HG03565 (cell line): ENCODE measurements around the gene TOP3A.

Experiments used
- ATAC-seq: cut with Tn5 transposase; IDR thresholded peaks from one replicate; pipeline ENCODE4 v1.9.1; 2021; ENCODE audit warnings: mild to moderate bottlenecking, moderate library complexity; ENCODE audit not compliant: unreplicated experiment

The TOP3A gene

GRCh38 chr17:18256351-18256750 is 58.4 kb downstream of the TOP3A start:
- no peak for ATAC-seq

- ATAC-seq = no peak
These were observed 59.7 kb downstream of the TOP3A start for GRCh38 chr17:18254888-18255649.

GRCh38 chr17:18253947-18254821 is 60.6 kb downstream of the TOP3A start:
- ATAC-seq = no peak

- ATAC-seq = no peak
These were observed 61.5 kb downstream of the TOP3A start for GRCh38 chr17:18253187-18253884.

- no peak for ATAC-seq
These were observed 62.6 kb downstream of the TOP3A start for GRCh38 chr17:18252160-18252559.

- no peak for ATAC-seq
These were observed 63.6 kb downstream of the TOP3A start for GRCh38 chr17:18251204-18251603.

GRCh38 chr17:18250708-18251107 is 64.1 kb downstream of the TOP3A start:
- no peak for ATAC-seq

- no peak for ATAC-seq
These were observed 64.5 kb downstream of the TOP3A start for GRCh38 chr17:18250259-18250658.

GRCh38 chr17:18248811-18249210 is 66.0 kb downstream of the TOP3A start:
- no peak for ATAC-seq

- no peak for ATAC-seq
These were observed 66.5 kb downstream of the TOP3A start for GRCh38 chr17:18248300-18248731.

- ATAC-seq = no peak
These were observed 67.2 kb downstream of the TOP3A start for GRCh38 chr17:18247613-18248001.

GRCh38 chr17:18246880-18247612 is 67.7 kb downstream of the TOP3A start:
- ATAC-seq = no peak

GRCh38 chr17:18246109-18246725 is 68.6 kb downstream of the TOP3A start:
- no peak for ATAC-seq

- no peak for ATAC-seq
These were observed 69.6 kb downstream of the TOP3A start for GRCh38 chr17:18245038-18245776.

GRCh38 chr17:18241229-18241871 is 73.4 kb downstream of the TOP3A start:
- ATAC-seq = no peak

GRCh38 chr17:18240449-18240848 is 74.3 kb downstream of the TOP3A start:
- no peak for ATAC-seq

GRCh38 chr17:18238299-18238698 is 76.5 kb downstream of the TOP3A start:
- ATAC-seq = no peak

GRCh38 chr17:18237461-18237860 is 77.3 kb downstream of the TOP3A start:
- ATAC-seq = no peak

- ATAC-seq = no peak
These were observed 78.3 kb downstream of the TOP3A start for GRCh38 chr17:18236494-18236893.
